ENCODE measurements around the gene ASTN2. TPM values are rescaled to one million over a fixed set of nuclear protein-coding genes. Genes with fewer than 3 reads are reported as not detected.

ASTN2 gene
- total RNA-seq, 2 experiments from 2014 or later, result 1.7 to 4.2 TPM

- ChIA-PET CTCF (ENCODE audit: unreplicated experiment) (no interaction called here), POLR2A (no interaction called here)
- Histone ChIP-seq H2AFZ (ENCODE audit: low read length) (no peak overlapping the region), H3K9me2 (ENCODE audit: insufficient read depth, low read length) (no peaks in the 10 kb centered on the region), H3K27ac (ENCODE audit: low read depth, low read length, poor library complexity, severe bottlenecking) (no peak overlapping the region), H3K79me2 (ENCODE audit: insufficient read depth, low read depth, low read length) (no peaks in the 10 kb centered on the region), H3K9me3 (ENCODE audit: low read length) (no peaks in the 10 kb centered on the region), H3K4me2 (ENCODE audit: low read length) (no peak overlapping the region), H3K4me1 (ENCODE audit: insufficient read depth, low read length, poor library complexity, severe bottlenecking) (no peaks in the 10 kb centered on the region), H3K4me3 (ENCODE audit: low read depth, low read length, poor library complexity, severe bottlenecking) (no peak overlapping the region), H4K20me1 (ENCODE audit: insufficient read depth, low read length) (no peaks in the 10 kb centered on the region), H3K36me3 (ENCODE audit: insufficient read depth, low read length) (no peaks in the 10 kb centered on the region)
- no TSS peak for BruUV-seq (replicated peaks)
- TF ChIP-seq EZH2phosphoT487 (IDR thresholded peaks at IDR 0.05; ENCODE audit: borderline replicate concordance, low read depth, low read length), result no peak
- TF ChIP-seq, protein P1, sequence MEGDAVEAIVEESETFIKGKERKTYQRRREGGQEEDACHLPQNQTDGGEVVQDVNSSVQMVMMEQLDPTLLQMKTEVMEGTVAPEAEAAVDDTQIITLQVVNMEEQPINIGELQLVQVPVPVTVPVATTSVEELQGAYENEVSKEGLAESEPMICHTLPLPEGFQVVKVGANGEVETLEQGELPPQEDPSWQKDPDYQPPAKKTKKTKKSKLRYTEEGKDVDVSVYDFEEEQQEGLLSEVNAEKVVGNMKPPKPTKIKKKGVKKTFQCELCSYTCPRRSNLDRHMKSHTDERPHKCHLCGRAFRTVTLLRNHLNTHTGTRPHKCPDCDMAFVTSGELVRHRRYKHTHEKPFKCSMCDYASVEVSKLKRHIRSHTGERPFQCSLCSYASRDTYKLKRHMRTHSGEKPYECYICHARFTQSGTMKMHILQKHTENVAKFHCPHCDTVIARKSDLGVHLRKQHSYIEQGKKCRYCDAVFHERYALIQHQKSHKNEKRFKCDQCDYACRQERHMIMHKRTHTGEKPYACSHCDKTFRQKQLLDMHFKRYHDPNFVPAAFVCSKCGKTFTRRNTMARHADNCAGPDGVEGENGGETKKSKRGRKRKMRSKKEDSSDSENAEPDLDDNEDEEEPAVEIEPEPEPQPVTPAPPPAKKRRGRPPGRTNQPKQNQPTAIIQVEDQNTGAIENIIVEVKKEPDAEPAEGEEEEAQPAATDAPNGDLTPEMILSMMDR (conservative IDR thresholded peaks at IDR 0.05; ENCODE audit: low read length), result peak; percentile 69
- DNase-seq (ENCODE audit: low spot score), result peak; percentile 2
- intact Hi-C loops (cut with micrococcal nuclease; ENCODE audit: unreplicated experiment), result no loop called here
These were observed 3.3 kb downstream of the ASTN2 start for GRCh38 chr9:117411547-117411946.

DNA sequence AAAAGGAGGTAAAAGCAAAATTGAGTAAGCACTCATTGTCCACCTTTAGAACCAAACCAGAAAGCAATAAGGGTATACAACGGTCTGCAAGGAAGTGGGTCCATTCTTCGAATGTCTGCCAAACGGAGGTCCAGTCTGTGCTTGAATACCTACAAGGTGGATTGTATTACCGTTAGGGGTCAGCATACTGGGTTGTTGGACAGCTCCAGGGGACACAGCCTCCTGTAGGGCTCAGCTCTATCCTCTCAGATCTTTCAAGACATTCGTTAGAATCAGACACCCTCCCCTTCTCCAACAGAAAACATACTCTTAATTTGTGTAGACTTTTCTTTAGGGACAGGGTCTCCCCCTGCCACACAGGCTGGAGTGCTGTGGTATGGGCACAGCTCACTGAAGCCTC, 5.5 kb downstream of the ASTN2 start:
- Histone ChIP-seq H3K4me2 (ENCODE audit: low read length) (no peak overlapping the region), H3K9me2 (ENCODE audit: insufficient read depth, low read length) (no peaks in the 10 kb centered on the region), H2AFZ (ENCODE audit: low read length) (no peak overlapping the region), H3K4me1 (ENCODE audit: insufficient read depth, low read length, poor library complexity, severe bottlenecking) (no peaks in the 10 kb centered on the region), H3K9me3 (ENCODE audit: low read length) (no peaks in the 10 kb centered on the region), H3K4me3 (ENCODE audit: low read depth, low read length, poor library complexity, severe bottlenecking) (no peak overlapping the region), H3K79me2 (ENCODE audit: insufficient read depth, low read depth, low read length) (no peaks in the 10 kb centered on the region), H3K27ac (ENCODE audit: low read depth, low read length, poor library complexity, severe bottlenecking) (no peak overlapping the region), H3K36me3 (ENCODE audit: insufficient read depth, low read length) (no peaks in the 10 kb centered on the region), H4K20me1 (ENCODE audit: insufficient read depth, low read length) (no peaks in the 10 kb centered on the region)
- ChIA-PET POLR2A (no interaction called here), CTCF (ENCODE audit: unreplicated experiment) (no interaction called here)
- no peak for DNase-seq (ENCODE audit: low spot score)
- no peak for TF ChIP-seq EZH2phosphoT487 (IDR thresholded peaks at IDR 0.05; ENCODE audit: borderline replicate concordance, low read depth, low read length)
- TF ChIP-seq, protein P1 (conservative IDR thresholded peaks at IDR 0.05; ENCODE audit: low read length), result no peak
- no TSS peak for BruUV-seq (replicated peaks)
- intact Hi-C loops (cut with micrococcal nuclease; ENCODE audit: unreplicated experiment), result no loop called here

DNA sequence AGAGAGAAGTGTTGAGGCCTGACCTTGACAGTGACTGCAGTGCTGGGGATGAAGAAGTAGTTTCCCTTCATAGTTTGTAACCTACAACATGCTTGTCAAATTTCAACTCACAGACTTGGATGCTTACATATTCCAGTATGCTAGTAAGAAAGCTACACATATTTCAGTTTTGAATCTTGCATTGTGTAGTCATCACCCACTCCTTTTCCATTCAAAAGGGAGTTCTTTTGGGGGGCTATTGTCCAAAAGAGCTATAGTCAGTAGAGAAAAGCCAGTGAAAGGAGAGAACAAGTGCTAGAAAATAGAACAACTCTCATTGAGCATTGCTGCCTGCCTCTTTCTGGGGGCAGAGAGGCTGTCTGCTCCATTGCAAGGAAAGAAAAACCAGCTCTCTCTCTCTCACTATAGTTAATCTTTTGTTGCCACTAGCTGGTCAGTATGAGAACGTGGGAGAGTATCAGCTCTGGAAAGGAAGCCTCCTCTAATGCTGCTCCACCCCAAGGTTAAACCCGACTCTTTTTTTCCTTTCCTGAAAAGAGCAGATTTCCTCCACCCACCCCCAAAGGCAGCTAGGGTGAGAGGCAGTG, 7.3 kb downstream of the ASTN2 start:
- BruUV-seq (replicated peaks), result no TSS peak
- no peak overlapping the region for H3K27ac ChIP-seq (ENCODE audit: low read depth, low read length, poor library complexity, severe bottlenecking)
- H2AFZ ChIP-seq (ENCODE audit: low read length), result no peak overlapping the region
- no peaks in the 10 kb centered on the region for H3K36me3 ChIP-seq (ENCODE audit: insufficient read depth, low read length)
- intact Hi-C loops (cut with micrococcal nuclease; ENCODE audit: unreplicated experiment), result no loop called here
- no peak for DNase-seq (ENCODE audit: low spot score)
- no peak overlapping the region for H3K4me2 ChIP-seq (ENCODE audit: low read length)
- no peak for TF ChIP-seq EZH2phosphoT487 (IDR thresholded peaks at IDR 0.05; ENCODE audit: borderline replicate concordance, low read depth, low read length)
- TF ChIP-seq, protein P1 (conservative IDR thresholded peaks at IDR 0.05; ENCODE audit: low read length), result no peak
- H3K9me3 ChIP-seq (ENCODE audit: low read length), result no peaks in the 10 kb centered on the region
- no peaks in the 10 kb centered on the region for H3K79me2 ChIP-seq (ENCODE audit: insufficient read depth, low read depth, low read length)
- no peaks in the 10 kb centered on the region for H4K20me1 ChIP-seq (ENCODE audit: insufficient read depth, low read length)
- H3K4me3 ChIP-seq (ENCODE audit: low read depth, low read length, poor library complexity, severe bottlenecking), result no peak overlapping the region
- H3K9me2 ChIP-seq (ENCODE audit: insufficient read depth, low read length), result no peaks in the 10 kb centered on the region
- POLR2A ChIA-PET, result no interaction called here
- CTCF ChIA-PET (ENCODE audit: unreplicated experiment), result no interaction called here
- no peaks in the 10 kb centered on the region for H3K4me1 ChIP-seq (ENCODE audit: insufficient read depth, low read length, poor library complexity, severe bottlenecking)
